ENCODE results near the gene HARBI1. TPM values are rescaled to one million over a fixed set of nuclear protein-coding genes. Genes with fewer than 3 reads are reported as not detected.

The HARBI1 gene
- total RNA-seq, 1 experiment from 2014 or later: 7.6 TPM

DNA sequence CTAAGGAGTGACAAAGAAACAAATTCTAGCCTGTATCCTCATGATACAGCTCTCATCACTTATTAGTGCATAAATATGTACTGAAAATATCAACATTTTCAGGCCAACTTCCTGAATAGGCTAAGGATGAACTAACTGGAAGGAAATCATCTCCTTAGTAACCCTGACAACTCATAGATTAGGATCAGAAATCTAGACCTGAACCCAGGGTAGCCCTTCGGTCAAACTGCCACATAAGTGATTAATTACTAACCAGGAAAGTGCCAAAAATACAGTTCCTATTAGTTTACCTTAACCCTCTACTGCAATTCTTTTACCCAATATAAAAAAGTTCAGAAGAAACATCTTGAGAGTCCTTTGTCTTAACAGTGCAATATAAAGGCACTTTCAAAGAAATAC is 63.2 kb downstream of the HARBI1 start:
- H3K4me3 ChIP-seq (ENCODE audit: low read depth, low read length): no peak overlapping the region
- H3K36me3 ChIP-seq (ENCODE audit: control insufficient read depth, insufficient read depth, low read length): no peaks in the 10 kb centered on the region; the same call in none of the 2 replicates
- intact Hi-C loops (cut with micrococcal nuclease; ENCODE audit: unreplicated experiment): loop anchor here (1.0 to 5.0 kb wide), 4 partner anchors 40 to 163 kb away; partner anchors contain the start of genes AMBRA1, ARHGAP1, ATG13 and F2
- H3K4me1 ChIP-seq: peaks cover 47% of the 10 kb centered on the region
- peaks cover 32% of the 10 kb centered on the region for H3K4me1 Mint-ChIP-seq (ENCODE audit: low read depth, unreplicated experiment)
- TSS peak; percentile 22 for BruUV-seq (replicated peaks)
- H3K27me3 Mint-ChIP-seq (ENCODE audit: insufficient read depth, unreplicated experiment): no peaks in the 10 kb centered on the region
- POLR2A ChIA-PET: interaction anchor here (0.7 to 3.6 kb wide), 6 partner anchors 21 to 311 kb away, joined by 3 to 22 read pairs (median 6); partner anchors contain the start of genes AMBRA1, ARHGAP1, ATG13 and HARBI1
- H3K36me3 Mint-ChIP-seq (ENCODE audit: insufficient read depth, unreplicated experiment): peaks cover 17% of the 10 kb centered on the region
- H3K4me3 Mint-ChIP-seq (ENCODE audit: unreplicated experiment): peak overlapping the region; percentile 74
- no peaks in the 10 kb centered on the region for H3K27me3 ChIP-seq (replicated peaks; ENCODE audit: control insufficient read depth, insufficient read depth, low read length)
- CTCF ChIA-PET: interaction anchor here (0.9 to 1.9 kb wide), 7 partner anchors 25 to 196 kb away, joined by 3 to 6 read pairs (median 5); partner anchors contain the start of genes ATG13 and CHRM4
- TF ChIP-seq, protein P1, sequence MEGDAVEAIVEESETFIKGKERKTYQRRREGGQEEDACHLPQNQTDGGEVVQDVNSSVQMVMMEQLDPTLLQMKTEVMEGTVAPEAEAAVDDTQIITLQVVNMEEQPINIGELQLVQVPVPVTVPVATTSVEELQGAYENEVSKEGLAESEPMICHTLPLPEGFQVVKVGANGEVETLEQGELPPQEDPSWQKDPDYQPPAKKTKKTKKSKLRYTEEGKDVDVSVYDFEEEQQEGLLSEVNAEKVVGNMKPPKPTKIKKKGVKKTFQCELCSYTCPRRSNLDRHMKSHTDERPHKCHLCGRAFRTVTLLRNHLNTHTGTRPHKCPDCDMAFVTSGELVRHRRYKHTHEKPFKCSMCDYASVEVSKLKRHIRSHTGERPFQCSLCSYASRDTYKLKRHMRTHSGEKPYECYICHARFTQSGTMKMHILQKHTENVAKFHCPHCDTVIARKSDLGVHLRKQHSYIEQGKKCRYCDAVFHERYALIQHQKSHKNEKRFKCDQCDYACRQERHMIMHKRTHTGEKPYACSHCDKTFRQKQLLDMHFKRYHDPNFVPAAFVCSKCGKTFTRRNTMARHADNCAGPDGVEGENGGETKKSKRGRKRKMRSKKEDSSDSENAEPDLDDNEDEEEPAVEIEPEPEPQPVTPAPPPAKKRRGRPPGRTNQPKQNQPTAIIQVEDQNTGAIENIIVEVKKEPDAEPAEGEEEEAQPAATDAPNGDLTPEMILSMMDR (IDR thresholded peaks at IDR 0.05; ENCODE audit: insufficient read depth in 1 of 2, low read depth in 1 of 2, low read length in 1 of 2, severe bottlenecking in 1 of 2, unreplicated experiment in 1 of 2): no peak
- peak in 1 of 2 experiments; percentile 55 for DNase-seq
- H3K9me3 ChIP-seq: no peaks in the 10 kb centered on the region
- H3K27ac Mint-ChIP-seq (ENCODE audit: unreplicated experiment): peak overlapping the region; percentile 77
- H3K9me3 Mint-ChIP-seq (ENCODE audit: unreplicated experiment): no peaks in the 10 kb centered on the region

Other genes starting within 250 kb of the HARBI1 start
- gene MDK, start 235.6 kb downstream of the HARBI1 start, total RNA-seq (2022): 601 and 699 TPM in 2 replicates
- gene CHRM4, start 225.5 kb downstream of the HARBI1 start, total RNA-seq (2022): 0.27 and 0.28 TPM in 2 replicates
- 48.1 and 51.5 TPM in 2 replicates for gene AMBRA1, start 23.2 kb downstream of the HARBI1 start, total RNA-seq (2022)
- gene ATG13, start 326 bp upstream of the HARBI1 start, total RNA-seq (2022): 75.9 and 101 TPM in 2 replicates
- gene ARHGAP1, start 83.4 kb upstream of the HARBI1 start, total RNA-seq (2022): 67.1 and 73.0 TPM in 2 replicates
- 17.6 and 23.3 TPM in 2 replicates for gene ZNF408, start 83.8 kb upstream of the HARBI1 start, total RNA-seq (2022)
- 51.8 and 60.0 TPM in 2 replicates for gene F2, start 102.0 kb upstream of the HARBI1 start, total RNA-seq (2022)
- 221 and 224 TPM in 2 replicates for gene CKAP5, start 229.1 kb upstream of the HARBI1 start, total RNA-seq (2022)